Glutamatergic neuron (in vitro differentiated cells): Measurements from ENCODE around the gene TMEM45A. TPM values are rescaled to one million over a fixed set of nuclear protein-coding genes. Genes with fewer than 3 reads are reported as not detected.
"Not testable (repeated sequence)": the region's sequence is repeated elsewhere in the genome, so short reads cannot be mapped to it uniquely, and the experiment has no call there.

Experiments used
- DNase-seq: peaks from one replicate; pipeline ENCODE4 v3.0.0; 2022
- H3K27ac Mint-ChIP-seq: one replicate; pipeline ENCODE4 v1.8.0; 2020; ENCODE audit warnings: mild to moderate bottlenecking, mixed read lengths, inconsistent platforms; ENCODE audit not compliant: unreplicated experiment
- H3K27me3 Mint-ChIP-seq: one replicate; pipeline ENCODE4 v1.8.0; 2020; ENCODE audit warnings: mild to moderate bottlenecking, moderate library complexity, mixed read lengths, inconsistent platforms; ENCODE audit not compliant: unreplicated experiment
- H3K36me3 Mint-ChIP-seq: one replicate; pipeline ENCODE4 v1.8.0; 2020; ENCODE audit warnings: mild to moderate bottlenecking, mixed read lengths, inconsistent platforms; ENCODE audit not compliant: unreplicated experiment
- H3K4me1 Mint-ChIP-seq: one replicate; pipeline ENCODE4 v1.8.0; 2020; ENCODE audit warnings: mild to moderate bottlenecking, low read depth, mixed read lengths, inconsistent platforms; ENCODE audit not compliant: unreplicated experiment
- H3K4me3 Mint-ChIP-seq: one replicate; pipeline ENCODE4 v1.8.0; 2020; ENCODE audit warnings: mild to moderate bottlenecking, mixed read lengths, inconsistent platforms; ENCODE audit not compliant: unreplicated experiment
- H3K9me3 Mint-ChIP-seq: one replicate; pipeline ENCODE4 v1.8.0; 2020; ENCODE audit warnings: mild to moderate bottlenecking, moderate library complexity, mixed read lengths, inconsistent platforms; ENCODE audit not compliant: unreplicated experiment
- CTCF ChIP-seq: fragments of 200-600 bp; sonication (generic); IDR thresholded peaks from one replicate; pipeline ENCODE4 v1.5.0; 2021; ENCODE audit not compliant: partially characterized antibody, unreplicated experiment
- total RNA-seq: library from RNA; stranded (reverse); fragmentation: NEBNext Ultra II Directional; extraction: Animal tissue kit (Norgen Biotek cat#: 25700); gene quantifications from one replicate; pipeline ENCODE4 v1.2.1, GENCODE V29; 2021; ENCODE audit not compliant: unreplicated experiment

TMEM45A gene
- total RNA-seq, 1 donor from 2014 or later: 0.61 TPM

GRCh38 chr3:100470951-100471350 lies 21.5 kb upstream of the TMEM45A start:
- peaks cover 17% of the 10 kb centered on the region for H3K36me3 Mint-ChIP-seq

GRCh38 chr3:100471444-100471843 lies 21.0 kb upstream of the TMEM45A start:
- no peak overlapping the region for H3K27ac Mint-ChIP-seq
- no peak overlapping the region for H3K4me3 Mint-ChIP-seq
- DNase-seq: no peak
- TF ChIP-seq CTCF: no peak
- H3K4me1 Mint-ChIP-seq: no peaks in the 10 kb centered on the region
- H3K27me3 Mint-ChIP-seq: no peaks in the 10 kb centered on the region
- peaks cover 14% of the 10 kb centered on the region for H3K9me3 Mint-ChIP-seq
- H3K36me3 Mint-ChIP-seq: peaks cover 17% of the 10 kb centered on the region

More at GRCh38 chr3:100470951-100471350, 21.5 kb upstream of the TMEM45A start:
- Mint-ChIP-seq H3K4me1 (no peaks in the 10 kb centered on the region), H3K9me3 (peaks cover 10% of the 10 kb centered on the region), H3K27me3 (no peaks in the 10 kb centered on the region), H3K4me3 (no peak overlapping the region), H3K27ac (no peak overlapping the region)
- no peak for TF ChIP-seq CTCF
- DNase-seq: no peak

- DNase-seq, H3K4me1 Mint-ChIP-seq, H3K27ac Mint-ChIP-seq, H3K36me3 Mint-ChIP-seq, H3K9me3 Mint-ChIP-seq, H3K4me3 Mint-ChIP-seq, H3K27me3 Mint-ChIP-seq: not testable (repeated sequence)
Measured at GRCh38 chr3:100477851-100478360, 14.5 kb upstream of the TMEM45A start.

GRCh38 chr3:100478521-100478920 lies 13.9 kb upstream of the TMEM45A start:
- not testable (repeated sequence) for H3K4me3 Mint-ChIP-seq, H3K9me3 Mint-ChIP-seq

GRCh38 chr3:100480081-100480480 lies 12.3 kb upstream of the TMEM45A start:
- no peak for DNase-seq
- H3K9me3 Mint-ChIP-seq: peaks cover 4% of the 10 kb centered on the region
- no peaks in the 10 kb centered on the region for H3K4me1 Mint-ChIP-seq
- H3K27me3 Mint-ChIP-seq: no peaks in the 10 kb centered on the region
- no peak overlapping the region for H3K27ac Mint-ChIP-seq
- no peak overlapping the region for H3K4me3 Mint-ChIP-seq
- H3K36me3 Mint-ChIP-seq: peaks cover 5% of the 10 kb centered on the region
- TF ChIP-seq CTCF: no peak

More at GRCh38 chr3:100478521-100478920, 13.9 kb upstream of the TMEM45A start:
- H3K27me3 Mint-ChIP-seq, DNase-seq, H3K27ac Mint-ChIP-seq, H3K36me3 Mint-ChIP-seq, H3K4me1 Mint-ChIP-seq: not testable (repeated sequence)

GRCh38 chr3:100482176-100482575 lies 10.2 kb upstream of the TMEM45A start:
- H3K4me3 Mint-ChIP-seq: no peak overlapping the region
- TF ChIP-seq CTCF: no peak
- H3K27me3 Mint-ChIP-seq: no peaks in the 10 kb centered on the region
- H3K4me1 Mint-ChIP-seq: no peaks in the 10 kb centered on the region
- no peaks in the 10 kb centered on the region for H3K9me3 Mint-ChIP-seq
- no peak for DNase-seq
- H3K36me3 Mint-ChIP-seq: peaks cover 5% of the 10 kb centered on the region
- no peak overlapping the region for H3K27ac Mint-ChIP-seq
